GM12878 (cell line): Measurements from ENCODE around the gene SLIRP. TPM values are rescaled to one million over a fixed set of nuclear protein-coding genes. Genes with fewer than 3 reads are reported as not detected.
"Not testable (repeated sequence)": the region's sequence is repeated elsewhere in the genome, so short reads cannot be mapped to it uniquely, and the experiment has no call there.

Source experiments
- ATAC-seq: fragments of 200-7000 bp; cut with Tn5 transposase; 3 replicates; pipeline ENCODE4 v1.9.1; 2020; ENCODE audit warnings: mild to moderate bottlenecking, moderate library complexity
- BruUV-seq: library from RNA; stranded (reverse); fragments of 400-500 nt; replicated peaks from 2 replicates; lab custom pipeline; 2021; lab: Mats Ljungman, UMichigan
- CTCF ChIA-PET: fragments of 300-600 bp; sonication (Branson Sonifier 250); formaldehyde crosslinking; extraction: SDS; loops from one replicate; lab custom pipeline; 2021; ENCODE audit warnings: inconsistent platforms; lab: Yijun Ruan, JAX
- POLR2A ChIA-PET: fragments of 350-600 bp; formaldehyde crosslinking; extraction: SDS; loops from one replicate; lab custom pipeline; 2021; ENCODE audit warnings: inconsistent platforms; lab: Charles Lee
- RAD21 ChIA-PET: fragments of 300-600 bp; sonication (Branson Sonifier 250); formaldehyde crosslinking; loops from one replicate; lab custom pipeline; 2023; ENCODE audit warnings: antibody characterized with exemption; ENCODE audit not compliant: unreplicated experiment; lab: Charles Lee
- SMC1A ChIA-PET: fragments of 300-600 bp; sonication (Branson Sonifier 250); formaldehyde crosslinking; loops from one replicate; lab custom pipeline; 2023; ENCODE audit not compliant: unreplicated experiment, uncharacterized antibody; lab: Charles Lee
- DNase-seq: peaks from one replicate; pipeline ENCODE4 v3.0.0-alpha.2; 2011; ENCODE audit warnings: low read depth, low spot score
- FAIRE-seq: peaks from 3 replicates; lab custom pipeline; 2011; peaks lifted over from hg19 to GRCh38; lab: Jason Lieb, UNC
- H2AFZ ChIP-seq: 2 replicates; pipeline ENCODE4 v1.6.0; 2011; ENCODE audit warnings: low read depth, low read length, control low read depth; ENCODE audit not compliant: control insufficient read depth
- H3K27ac ChIP-seq: 2 replicates; pipeline ENCODE4 v1.5.1; 2011; ENCODE audit warnings: control low read depth; ENCODE audit not compliant: control insufficient read depth, insufficient read depth
- H3K27me3 ChIP-seq, 2 experiments: replicated peaks in 1 of 2; 2 replicates each; pipeline versions ENCODE4 v1.6.0 to v1.6.1; 2011; ENCODE audit warnings: low read length in 1 of 2; ENCODE audit not compliant: control insufficient read depth in 2 of 2, insufficient read depth in 2 of 2
- H3K36me3 ChIP-seq, 2 experiments: 2 replicates each; pipeline ENCODE4 v1.5.1; 2011; ENCODE audit warnings: low read length in 1 of 2; ENCODE audit not compliant: control insufficient read depth in 2 of 2, insufficient read depth in 2 of 2
- H3K4me1 ChIP-seq: 2 replicates; pipeline ENCODE4 v1.6.1; 2011; ENCODE audit warnings: mild to moderate bottlenecking, low read length, moderate library complexity, mixed read lengths; ENCODE audit not compliant: control insufficient read depth, insufficient read depth
- H3K4me2 ChIP-seq: 2 replicates; pipeline ENCODE4 v1.6.0; 2011; ENCODE audit warnings: control low read depth; ENCODE audit not compliant: control insufficient read depth, insufficient read depth
- H3K4me3 ChIP-seq: fragments of 200-600 bp; sonication (generic); 2 replicates; pipeline ENCODE4 v1.5.1; 2016
- H3K79me2 ChIP-seq: 2 replicates; pipeline ENCODE4 v1.6.0; 2011; ENCODE audit warnings: low read length; ENCODE audit not compliant: control insufficient read depth, insufficient read depth
- H3K9ac ChIP-seq: 2 replicates; pipeline ENCODE4 v1.8.0; 2011; ENCODE audit warnings: low read length, control low read depth, mixed read lengths; ENCODE audit not compliant: control insufficient read depth, insufficient read depth
- H3K9me3 ChIP-seq: replicated peaks from 3 replicates; pipeline ENCODE4 v1.5.1; 2011; ENCODE audit warnings: mild to moderate bottlenecking, low read length; ENCODE audit not compliant: control insufficient read depth, insufficient read depth
- H4K20me1 ChIP-seq: 2 replicates; pipeline ENCODE4 v1.6.0; 2011; ENCODE audit not compliant: control insufficient read depth, insufficient read depth
- BCLAF1 ChIP-seq: fragments of 450-650 bp; IDR thresholded peaks from 2 replicates; pipeline ENCODE4 v1.6.1; 2017; ENCODE audit warnings: antibody characterized with exemption, mild to moderate bottlenecking, moderate library complexity
- CTCF ChIP-seq, 3 experiments: IDR thresholded peaks in 2 of 3; conservative IDR thresholded peaks in 1 of 3; 2 replicates each; pipeline ENCODE4 v1.5.1; 2011; ENCODE audit warnings: low read depth in 3 of 3, low read length in 3 of 3, mild to moderate bottlenecking in 3 of 3, control low read depth in 2 of 3, moderate library complexity in 2 of 3, inconsistent platforms in 1 of 3, mixed read lengths in 1 of 3; ENCODE audit not compliant: control insufficient read depth in 2 of 3, insufficient read depth in 1 of 3; ENCODE audit errors: extremely low read depth in 1 of 3
- TBL1XR1 ChIP-seq: IDR thresholded peaks from 2 replicates; pipeline ENCODE4 v1.6.1; 2012; ENCODE audit warnings: low read depth, low read length, improper control_type of control experiment
- ZBED1 ChIP-seq: IDR thresholded peaks from 2 replicates; pipeline ENCODE4 v1.6.1; 2016; ENCODE audit warnings: borderline replicate concordance
- WGBS: methylation state at CpG from one replicate; pipeline ENCODE4 v1.1.6; 2016; ENCODE audit warnings: low lambda C conversion rate; ENCODE audit not compliant: insufficient replicate concordance, insufficient coverage; ENCODE audit errors: missing lambda C conversion rate; 5-methylcytosine and 5-hydroxymethylcytosine counted together
- in situ Hi-C: fragments of 300-500 bp; cut with MboI; formaldehyde crosslinking; loops from 9 replicates; pipeline ENCODE4 v1.14.3; 2018; ENCODE audit warnings: mixed read lengths
- intact Hi-C: fragments of 100-400 bp; cut with micrococcal nuclease; formaldehyde crosslinking; loops from one replicate; pipeline ENCODE4 v1.14.2; 2022; ENCODE audit not compliant: unreplicated experiment
- polyA plus RNA-seq, 11 experiments: library from polyadenylated mRNA; depleted of rRNA in 4 of 11; unstranded in 6 of 11; stranded (reverse) in 5 of 11; fragments of >200 nt; fragmentation: Nextera tagmentation in 4 of 11; fragmentation: Illumina TruSeq in 1 of 11; extraction: Ambion mirVana in 4 of 11; extraction: Trizol in 1 of 11; gene quantifications; 1 replicate in 1 of 11; 2 replicates in 10 of 11; pipeline versions ENCODE4 v1.2.1 to v1.2.3, GENCODE V29; 2011 to 2016; ENCODE audit warnings: inconsistent platforms in 2 of 11, missing spikeins in 2 of 11, low read depth in 1 of 11
- total RNA-seq, 4 experiments: library from RNA; depleted of rRNA in 3 of 4; stranded (reverse); fragments of >200 nt in 3 of 4; fragmentation: Illumina TruSeq in 1 of 4; extraction: Trizol in 1 of 4; gene quantifications; 2 replicates each; pipeline versions ENCODE4 v1.2.1 to v1.2.3, GENCODE V29; 2013 to 2021

SLIRP gene
- total and polyA plus RNA-seq, 10 of the 15 experiments (the other 5 are each of a cell fraction or from before 2014, with no cell fraction given) = 196 to 1,510 (median 596) TPM

- in situ Hi-C loops = loop anchor here (25.0 kb wide), 1 partner anchor 926 kb away; no protein-coding TSS in a partner anchor
- H3K27ac ChIP-seq, POLR2A ChIA-PET, CTCF ChIA-PET, FAIRE-seq, intact Hi-C loops, H3K4me1 ChIP-seq, H3K9ac ChIP-seq, H3K79me2 ChIP-seq, ATAC-seq, H4K20me1 ChIP-seq, RAD21 ChIA-PET, H2AFZ ChIP-seq, H3K4me2 ChIP-seq, H3K27me3 ChIP-seq, BruUV-seq, H3K36me3 ChIP-seq, H3K9me3 ChIP-seq, H3K4me3 ChIP-seq, SMC1A ChIA-PET, DNase-seq: not testable (repeated sequence)
- WGBS = 78% methylated on average over 7 of the region's 9 CpGs
Observed at GRCh38 chr14:77661562-77661961, 46.3 kb upstream of the SLIRP start.

GRCh38 chr14:77663293-77663692 is 44.6 kb upstream of the SLIRP start:
- no peaks in the 10 kb centered on the region for H3K27me3 ChIP-seq
- H3K4me3 ChIP-seq = no peak overlapping the region
- intact Hi-C loops (no loop called here), in situ Hi-C loops (loop anchor here (25.0 kb wide), 1 partner anchor 924 kb away; no protein-coding TSS in a partner anchor)
- TF ChIP-seq BCLAF1 = no peak
- no peak for TF ChIP-seq TBL1XR1
- no peak for TF ChIP-seq CTCF (IDR thresholded peaks at IDR 0.05 in 2 of 3, conservative IDR thresholded peaks at IDR 0.05 in 1 of 3; ENCODE audit: control insufficient read depth in 2 of 3, extremely low read depth in 1 of 3, insufficient read depth in 1 of 3, low read depth in 3 of 3, low read length in 3 of 3)
- no peak for TF ChIP-seq ZBED1
- H4K20me1 ChIP-seq = no peaks in the 10 kb centered on the region
- no peaks in the 10 kb centered on the region for H3K36me3 ChIP-seq
- ATAC-seq (no peak), DNase-seq (no peak), FAIRE-seq (no peak)
- WGBS = 46% methylated on average over 6 of the region's 6 CpGs
- H3K4me2 ChIP-seq = no peak overlapping the region
- no peaks in the 10 kb centered on the region for H3K9me3 ChIP-seq
- H3K27ac ChIP-seq = no peak overlapping the region
- no peak overlapping the region for H2AFZ ChIP-seq
- no peaks in the 10 kb centered on the region for H3K79me2 ChIP-seq
- BruUV-seq = no TSS peak
- H3K4me1 ChIP-seq = no peaks in the 10 kb centered on the region
- ChIA-PET POLR2A (no interaction called here), SMC1A (interaction anchor here (0.7 kb wide), 1 partner anchor 8 kb away, joined by 3 read pairs; no protein-coding TSS in a partner anchor), CTCF (interaction anchor here (0.6 to 0.9 kb wide), 2 partner anchors 113 to 145 kb away, joined by 3 read pairs; no protein-coding TSS in a partner anchor), RAD21 (no interaction called here)
- no peak overlapping the region for H3K9ac ChIP-seq
